PFSK-1 (cell line): Measurements from ENCODE around the gene PIP4K2A.

ENCODE experiments used
- FOXP2 ChIP-seq: optimal IDR thresholded peaks from 2 replicates; pipeline ENCODE3; 2011; ENCODE audit warnings: borderline replicate concordance, control low read depth, inconsistent platforms; ENCODE audit not compliant: insufficient read depth; ENCODE audit errors: extremely low read length, extremely low read depth
- POLR2AphosphoS5 ChIP-seq: IDR thresholded peaks from 2 replicates; pipeline ENCODE4 v1.6.1; 2012; ENCODE audit warnings: low read depth, mild to moderate bottlenecking, control low read depth, low read length, moderate library complexity
- SIN3A ChIP-seq: IDR thresholded peaks from 2 replicates; pipeline ENCODE4 v1.6.1; 2012; ENCODE audit warnings: mild to moderate bottlenecking, low read length, moderate library complexity, borderline replicate concordance; ENCODE audit not compliant: insufficient read depth
- TAF1 ChIP-seq: IDR thresholded peaks from 2 replicates; pipeline ENCODE4 v1.6.1; 2012; ENCODE audit warnings: low read length, control low read depth, borderline replicate concordance; ENCODE audit not compliant: insufficient read depth
- TF ChIP-seq, protein P1 (sequence below), 2 experiments: IDR thresholded peaks; 2 replicates each; pipeline versions ENCODE4 v1.6.1 to v1.8.0; 2011 to 2012; ENCODE audit warnings: low read depth in 2 of 2, low read length in 2 of 2, control low read depth in 1 of 2, inconsistent platforms in 1 of 2, mild to moderate bottlenecking in 1 of 2, moderate library complexity in 1 of 2; ENCODE audit not compliant: insufficient read depth in 1 of 2

PIP4K2A gene

DNA sequence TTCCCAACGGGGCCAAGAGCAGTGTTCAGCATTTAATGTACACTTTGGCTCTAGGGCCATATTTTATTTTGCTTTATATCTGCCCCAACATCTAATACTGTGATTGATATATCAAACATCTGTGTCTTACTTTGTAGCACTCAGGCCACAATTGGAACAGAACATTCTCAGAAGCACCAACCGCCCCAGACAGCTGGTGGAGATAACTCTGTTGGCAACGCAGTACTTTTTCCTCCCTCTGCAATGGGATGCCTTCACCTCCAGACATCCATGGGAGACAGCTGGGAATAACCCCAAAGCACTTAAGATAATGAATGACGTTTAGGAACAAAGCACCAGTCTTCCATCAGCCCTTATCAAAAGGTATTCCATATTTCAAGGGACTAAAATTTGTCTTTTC lies 57.4 kb downstream of the PIP4K2A start:
- TF ChIP-seq FOXP2 (no peak), TAF1 (no peak), POLR2AphosphoS5 (no peak), SIN3A (no peak)
- TF ChIP-seq, protein P1, sequence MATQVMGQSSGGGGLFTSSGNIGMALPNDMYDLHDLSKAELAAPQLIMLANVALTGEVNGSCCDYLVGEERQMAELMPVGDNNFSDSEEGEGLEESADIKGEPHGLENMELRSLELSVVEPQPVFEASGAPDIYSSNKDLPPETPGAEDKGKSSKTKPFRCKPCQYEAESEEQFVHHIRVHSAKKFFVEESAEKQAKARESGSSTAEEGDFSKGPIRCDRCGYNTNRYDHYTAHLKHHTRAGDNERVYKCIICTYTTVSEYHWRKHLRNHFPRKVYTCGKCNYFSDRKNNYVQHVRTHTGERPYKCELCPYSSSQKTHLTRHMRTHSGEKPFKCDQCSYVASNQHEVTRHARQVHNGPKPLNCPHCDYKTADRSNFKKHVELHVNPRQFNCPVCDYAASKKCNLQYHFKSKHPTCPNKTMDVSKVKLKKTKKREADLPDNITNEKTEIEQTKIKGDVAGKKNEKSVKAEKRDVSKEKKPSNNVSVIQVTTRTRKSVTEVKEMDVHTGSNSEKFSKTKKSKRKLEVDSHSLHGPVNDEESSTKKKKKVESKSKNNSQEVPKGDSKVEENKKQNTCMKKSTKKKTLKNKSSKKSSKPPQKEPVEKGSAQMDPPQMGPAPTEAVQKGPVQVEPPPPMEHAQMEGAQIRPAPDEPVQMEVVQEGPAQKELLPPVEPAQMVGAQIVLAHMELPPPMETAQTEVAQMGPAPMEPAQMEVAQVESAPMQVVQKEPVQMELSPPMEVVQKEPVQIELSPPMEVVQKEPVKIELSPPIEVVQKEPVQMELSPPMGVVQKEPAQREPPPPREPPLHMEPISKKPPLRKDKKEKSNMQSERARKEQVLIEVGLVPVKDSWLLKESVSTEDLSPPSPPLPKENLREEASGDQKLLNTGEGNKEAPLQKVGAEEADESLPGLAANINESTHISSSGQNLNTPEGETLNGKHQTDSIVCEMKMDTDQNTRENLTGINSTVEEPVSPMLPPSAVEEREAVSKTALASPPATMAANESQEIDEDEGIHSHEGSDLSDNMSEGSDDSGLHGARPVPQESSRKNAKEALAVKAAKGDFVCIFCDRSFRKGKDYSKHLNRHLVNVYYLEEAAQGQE (IDR thresholded peaks at IDR 0.05; ENCODE audit: insufficient read depth in 1 of 2, low read depth in 2 of 2, low read length in 2 of 2): no peak

DNA sequence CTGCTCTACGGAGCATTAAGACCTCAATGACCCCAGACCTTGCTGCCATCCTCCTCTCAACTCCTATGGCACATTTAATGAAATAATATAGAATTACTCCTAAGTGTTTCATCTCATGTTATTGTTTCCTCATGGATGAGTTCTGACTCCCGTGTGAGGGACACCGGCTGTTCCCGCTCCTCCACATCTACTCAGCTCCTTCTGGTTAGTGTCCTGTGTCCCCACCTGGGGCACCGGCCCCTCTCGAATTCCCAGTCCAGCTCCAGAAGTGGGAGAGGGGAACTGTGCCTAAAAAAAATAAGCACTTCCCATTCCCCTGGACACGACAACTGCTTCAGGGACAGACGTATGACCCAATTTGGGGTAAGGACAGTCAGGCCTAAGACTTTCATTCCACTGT lies 58.3 kb downstream of the PIP4K2A start:
- TF ChIP-seq POLR2AphosphoS5: no peak
- TF ChIP-seq FOXP2: no peak
- TF ChIP-seq, protein P1 (IDR thresholded peaks at IDR 0.05; ENCODE audit: insufficient read depth in 1 of 2, low read depth in 2 of 2, low read length in 2 of 2): no peak
- no peak for TF ChIP-seq TAF1
- TF ChIP-seq SIN3A: no peak

DNA sequence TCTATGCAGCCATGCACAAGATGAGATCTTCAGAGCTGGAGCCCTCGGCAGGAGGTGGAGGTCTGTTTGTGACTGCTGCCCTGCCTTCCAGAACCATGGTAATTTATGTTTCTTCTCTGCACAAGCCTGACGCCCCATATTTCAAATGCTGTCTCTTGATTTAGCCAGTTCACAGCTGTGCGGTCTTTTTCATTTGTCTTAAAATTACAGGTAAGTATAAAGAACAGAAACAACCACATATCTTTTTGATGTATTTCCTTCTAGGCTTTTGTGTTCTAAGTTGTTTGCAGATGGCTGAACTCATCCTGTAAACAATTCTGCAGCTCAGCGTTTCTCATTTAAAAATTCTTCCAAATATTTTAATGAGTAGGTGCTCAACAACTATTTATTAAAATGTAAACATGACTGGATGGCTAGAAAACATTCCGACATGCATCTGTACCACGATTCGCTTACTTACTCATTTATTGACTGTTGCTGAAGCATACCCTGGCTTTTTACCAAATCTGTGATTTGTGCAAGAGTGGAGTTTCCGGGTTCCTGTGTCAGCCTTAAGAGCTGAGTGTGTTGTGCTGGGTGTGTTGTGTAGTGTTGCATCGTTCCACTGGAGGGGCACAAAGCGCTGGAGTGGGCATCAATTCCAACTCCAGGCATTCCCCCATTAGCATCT lies 58.9 kb downstream of the PIP4K2A start:
- TF ChIP-seq FOXP2 (peak; percentile 40), SIN3A (no peak), TAF1 (no peak)

DNA sequence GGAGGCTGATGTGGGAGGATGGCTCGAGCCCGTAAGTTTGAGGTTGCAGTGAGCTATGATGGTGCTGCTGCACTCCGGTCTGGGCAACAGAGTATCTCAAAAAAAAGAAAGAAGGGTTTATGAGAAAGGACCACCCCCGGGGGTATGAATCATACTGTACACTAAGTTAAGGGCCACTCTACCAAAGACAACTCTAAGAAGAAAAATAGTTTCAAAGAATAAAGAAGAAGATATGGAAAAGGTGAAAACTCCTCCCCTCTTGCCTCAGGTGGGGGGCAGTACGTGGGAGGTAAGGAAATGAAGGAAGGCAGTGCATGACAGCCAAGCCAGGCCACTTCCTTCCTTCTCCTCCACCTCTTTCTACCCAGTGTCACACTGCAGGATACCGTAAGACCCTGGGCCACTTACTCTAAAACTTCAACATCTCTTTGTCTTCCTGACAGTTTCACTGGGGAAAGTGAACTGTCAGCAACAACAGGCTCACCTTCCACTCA lies 61.3 kb downstream of the PIP4K2A start:
- TF ChIP-seq FOXP2 (no peak), TAF1 (no peak), SIN3A (no peak), POLR2AphosphoS5 (no peak)
- TF ChIP-seq, protein P1 (IDR thresholded peaks at IDR 0.05; ENCODE audit: insufficient read depth in 1 of 2, low read depth in 2 of 2, low read length in 2 of 2): no peak

DNA sequence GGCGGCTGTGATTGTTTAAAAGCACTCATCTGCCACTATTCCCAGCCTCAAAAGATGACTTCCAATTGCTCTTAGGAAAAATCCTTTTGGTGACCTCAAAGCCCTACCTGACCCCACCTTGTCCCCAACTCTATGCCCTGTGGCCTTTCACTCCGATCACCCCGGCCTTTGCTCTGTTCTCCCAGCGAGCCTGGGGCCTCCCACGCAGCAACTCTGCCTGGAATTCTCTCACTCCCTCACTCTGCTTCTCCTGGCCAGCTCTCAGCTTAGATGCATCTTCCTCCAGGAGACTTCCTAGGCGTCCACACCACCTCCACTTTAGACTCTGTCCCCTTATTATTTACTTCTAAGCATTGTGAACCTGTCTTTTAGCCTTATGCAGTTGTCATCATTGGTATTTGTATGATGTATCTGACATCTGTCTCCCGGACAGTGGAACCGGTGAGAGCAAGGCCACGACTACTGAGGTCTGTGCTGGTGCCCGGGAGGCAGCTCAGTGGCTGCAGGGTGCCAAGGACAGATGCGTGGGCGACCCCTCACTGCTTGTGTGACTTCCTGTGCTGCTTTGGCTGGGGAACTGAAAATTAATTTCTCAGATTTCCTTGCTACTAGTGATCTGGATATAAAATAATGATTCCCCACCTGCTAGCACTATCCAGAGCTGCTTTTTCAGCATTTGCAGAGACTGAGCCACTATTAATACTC lies 63.0 kb downstream of the PIP4K2A start:
- TF ChIP-seq TAF1 (no peak), POLR2AphosphoS5 (no peak), SIN3A (no peak), FOXP2 (no peak)
- TF ChIP-seq, protein P1 (IDR thresholded peaks at IDR 0.05; ENCODE audit: insufficient read depth in 1 of 2, low read depth in 2 of 2, low read length in 2 of 2): no peak
